A549 (cell line): Measurements from ENCODE around the gene RHOT2. TPM values are rescaled to one million over a fixed set of nuclear protein-coding genes. Genes with fewer than 3 reads are reported as not detected.
A peak's percentile ranks its signal among the peaks of the same experiment; 100 is the strongest.

Experiments used
- ATAC-seq, 2 experiments: fragments of 200-7000 bp in 1 of 2; fragments of >200 bp in 1 of 2; cut with Nextera tagmentation in 1 of 2; cut with Tn5 transposase in 1 of 2; 3 replicates each; pipeline versions ENCODE4 v1.8.0 to v1.9.1; 2018 to 2020; ENCODE audit warnings: mild to moderate bottlenecking in 1 of 2, moderate library complexity in 1 of 2
- CTCF ChIA-PET: fragments of 300-600 bp; sonication (Branson Sonifier 250); formaldehyde crosslinking; extraction: SDS; loops from one replicate; lab custom pipeline; 2021; ENCODE audit warnings: antibody characterized with exemption, inconsistent platforms; lab: Yijun Ruan, JAX
- POLR2A ChIA-PET: fragments of 350-600 bp; formaldehyde crosslinking; extraction: SDS; loops from one replicate; lab custom pipeline; 2021; ENCODE audit warnings: antibody characterized with exemption, inconsistent platforms; lab: Yijun Ruan, JAX
- DNase-seq, 2 experiments: peaks; one replicate each; pipeline versions ENCODE4 v3.0.0 to v3.0.0-alpha.2; 2011 to 2016; ENCODE audit warnings: low read depth in 1 of 2, low spot score in 1 of 2
- FAIRE-seq: peaks from 2 replicates; lab custom pipeline; 2011; peaks lifted over from hg19 to GRCh38; lab: Jason Lieb, UNC
- H3K27ac ChIP-seq, 2 experiments: fragments of >200 bp; sonication (Bioruptor Twin); formaldehyde crosslinking; 3 replicates each; pipeline ENCODE4 v1.5.1; 2016 to 2017
- H3K4me1 ChIP-seq: fragments of >200 bp; sonication (Bioruptor Twin); formaldehyde crosslinking; 3 replicates; pipeline ENCODE4 v1.6.1; 2016
- H3K4me2 ChIP-seq: fragments of >200 bp; sonication (Bioruptor Twin); formaldehyde crosslinking; 3 replicates; pipeline ENCODE4 v1.6.1; 2016
- H3K4me3 ChIP-seq: fragments of >200 bp; sonication (Bioruptor Twin); formaldehyde crosslinking; 3 replicates; pipeline ENCODE4 v1.5.1; 2016
- H3K9me3 ChIP-seq: fragments of >200 bp; sonication (Bioruptor Twin); formaldehyde crosslinking; 3 replicates; pipeline ENCODE4 v1.6.1; 2016
- CBX2 ChIP-seq: fragments of 200-600 bp; sonication (generic); IDR thresholded peaks from 2 replicates; pipeline ENCODE4 v1.6.1; 2016; ENCODE audit warnings: low read depth, mild to moderate bottlenecking, borderline replicate concordance
- CHD4 ChIP-seq: fragments of 200-600 bp; sonication (generic); IDR thresholded peaks from 2 replicates; pipeline ENCODE4 v1.6.1; 2016; ENCODE audit warnings: antibody characterized with exemption, mild to moderate bottlenecking, borderline replicate concordance
- CTCF ChIP-seq: fragments of >200 bp; sonication (Bioruptor Twin); formaldehyde crosslinking; IDR thresholded peaks from 3 replicates; pipeline ENCODE4 v1.5.1; 2016
- EP300 ChIP-seq, 2 experiments: fragments of >200 bp; sonication (Bioruptor Twin); formaldehyde crosslinking; IDR thresholded peaks; 2 replicates in 1 of 2; 3 replicates in 1 of 2; pipeline ENCODE4 v1.6.1; 2016 to 2017
- ESRRA ChIP-seq: fragments of 150-350 bp; IDR thresholded peaks from 2 replicates; pipeline ENCODE4 v1.6.1; 2014; ENCODE audit warnings: mild to moderate bottlenecking, low read length, borderline replicate concordance
- FOSB ChIP-seq: fragments of 250-450 bp; sonication (Bioruptor Pico); IDR thresholded peaks from 2 replicates; pipeline ENCODE4 v1.5.0; 2020; ENCODE audit warnings: mild to moderate bottlenecking, moderate library complexity
- HOXB13 ChIP-seq: fragments of 250-450 bp; sonication (Bioruptor Pico); IDR thresholded peaks from 2 replicates; pipeline ENCODE4 v1.5.0; 2020; ENCODE audit warnings: low read depth, mild to moderate bottlenecking, moderate library complexity
- KDM1A ChIP-seq: fragments of 200-600 bp; sonication (generic); IDR thresholded peaks from 2 replicates; pipeline ENCODE4 v1.6.1; 2016; ENCODE audit warnings: low read depth, mild to moderate bottlenecking
- KDM5A ChIP-seq: fragments of 200-600 bp; sonication (generic); IDR thresholded peaks from 2 replicates; pipeline ENCODE4 v1.6.1; 2016; ENCODE audit warnings: antibody characterized with exemption, mild to moderate bottlenecking
- MAX ChIP-seq: IDR thresholded peaks from 2 replicates; pipeline ENCODE4 v1.6.1; 2012
- NPAS2 ChIP-seq: fragments of 250-450 bp; sonication (Bioruptor Pico); IDR thresholded peaks from 2 replicates; pipeline ENCODE4 v1.8.0; 2022; ENCODE audit warnings: mild to moderate bottlenecking, moderate library complexity, borderline replicate concordance
- NR3C1 ChIP-seq: fragments of >200 bp; sonication (Bioruptor Twin); formaldehyde crosslinking; IDR thresholded peaks from 3 replicates; pipeline ENCODE4 v1.6.1; 2017
- PHF8 ChIP-seq: fragments of 200-600 bp; sonication (generic); IDR thresholded peaks from 2 replicates; pipeline ENCODE4 v1.6.1; 2016; ENCODE audit warnings: low read depth, mild to moderate bottlenecking, antibody characterized with exemption, moderate library complexity, borderline replicate concordance
- POLR2AphosphoS2 ChIP-seq: conservative IDR thresholded peaks from 2 replicates; pipeline ENCODE4 v1.6.1; 2012; ENCODE audit warnings: low read length, improper control_type of control experiment, inconsistent platforms
- REST ChIP-seq: fragments of 200-600 bp; sonication (generic); IDR thresholded peaks from 2 replicates; pipeline ENCODE4 v1.6.1; 2016; ENCODE audit warnings: antibody characterized with exemption, mild to moderate bottlenecking, moderate library complexity
- SMC3 ChIP-seq: fragments of >200 bp; sonication (Bioruptor Twin); formaldehyde crosslinking; IDR thresholded peaks from 3 replicates; pipeline ENCODE4 v1.6.1; 2018; ENCODE audit warnings: inconsistent platforms
- SREBF2 ChIP-seq: fragments of 450-650 bp; IDR thresholded peaks from 2 replicates; pipeline ENCODE4 v1.6.1; 2014; ENCODE audit warnings: mild to moderate bottlenecking, moderate library complexity
- TFCP2L1 ChIP-seq: fragments of 250-450 bp; sonication (Bioruptor Pico); IDR thresholded peaks from 2 replicates; pipeline ENCODE4 v1.5.0; 2021; ENCODE audit warnings: mild to moderate bottlenecking
- ZFP36 ChIP-seq: fragments of 450-650 bp; IDR thresholded peaks from 2 replicates; pipeline ENCODE4 v1.6.1; 2014; ENCODE audit warnings: borderline replicate concordance; ENCODE audit not compliant: partially characterized antibody
- ZSCAN20 ChIP-seq: fragments of 250-450 bp; sonication (Bioruptor Pico); IDR thresholded peaks from 2 replicates; pipeline ENCODE4 v1.8.0; 2022; ENCODE audit warnings: mild to moderate bottlenecking, moderate library complexity
- WGBS: methylation state at CpG from one replicate; pipeline ENCODE4 v1.1.6; 2017; ENCODE audit errors: missing lambda C conversion rate; 5-methylcytosine and 5-hydroxymethylcytosine counted together
- polyA plus RNA-seq, 4 experiments: library from polyadenylated mRNA; depleted of rRNA in 3 of 4; stranded (reverse); fragments of >200 nt; fragmentation: RNase III in 1 of 4; extraction: RNeasy Plus Mini Kit Qiagen cat#74134 plus additional on column Dnase treatment in 1 of 4; gene quantifications; 2 replicates in 3 of 4; 3 replicates in 1 of 4; pipeline ENCODE4 v1.2.3, GENCODE V29; 2011 to 2017

Gene RHOT2
- polyA plus RNA-seq, 2 of the 4 experiments (the other 2 are of a cell fraction): 38.0 to 83.1 TPM

GRCh38 chr16:661184-661821, 6.6 kb upstream of the RHOT2 start:
- H3K4me1 ChIP-seq: peaks cover 14% of the 10 kb centered on the region
- H3K4me3 ChIP-seq: no peak overlapping the region
- peak overlapping the region; percentile 70 for H3K4me2 ChIP-seq
- ATAC-seq: peak; percentile 9 to 14; a peak in 3 of 6 replicates
- peak overlapping the region; percentile 71 to 87; a peak in 5 of 6 replicates for H3K27ac ChIP-seq
- FAIRE-seq: no peak
- H3K9me3 ChIP-seq: no peaks in the 10 kb centered on the region
- no peak for DNase-seq
- POLR2A ChIA-PET: interaction anchor here (1.0 kb wide), 1 partner anchor 32 kb away, joined by 3 read pairs; no protein-coding TSS in a partner anchor
- no peak for TF ChIP-seq EP300 (IDR thresholded peaks at IDR 0.05)
- TF ChIP-seq ZSCAN20 (CRISPR knock-in tag): no peak
- TF ChIP-seq SREBF2: no peak
- no peak for TF ChIP-seq PHF8
- TF ChIP-seq CTCF: no peak
- no peak for TF ChIP-seq ZFP36
- TF ChIP-seq NR3C1: no peak
- TF ChIP-seq FOSB (CRISPR knock-in tag): no peak
- TF ChIP-seq MAX: no peak
- no peak for TF ChIP-seq CBX2
- TF ChIP-seq KDM1A: no peak
- CTCF ChIA-PET: interaction anchor here (0.6 to 13.5 kb wide), 28 partner anchors 9 to 269 kb away, joined by 3 to 105 read pairs (median 8); partner anchors contain the start of genes MCRIP2, METTL26, RHBDL1 and WDR90
- WGBS: 68% methylated on average over 31 of the region's 35 CpGs

GRCh38 chr16:662095-662494, 5.8 kb upstream of the RHOT2 start:
- no peaks in the 10 kb centered on the region for H3K9me3 ChIP-seq
- WGBS: no CpG with 5 or more reads among the region's 19 CpGs
- ChIA-PET POLR2A (no interaction called here), CTCF (interaction anchor here (0.8 to 13.5 kb wide), 16 partner anchors 9 to 123 kb away, joined by 3 to 105 read pairs (median 6); partner anchors contain the start of genes METTL26, RHBDL1 and WDR90)
- DNase-seq: no peak
- TF ChIP-seq POLR2AphosphoS2 (no peak), SMC3 (no peak), TFCP2L1 (CRISPR knock-in tag) (no peak), REST (no peak), CHD4 (no peak), PHF8 (no peak), KDM1A (no peak)
- no peak for FAIRE-seq
- H3K4me1 ChIP-seq: peaks cover 14% of the 10 kb centered on the region
- no peak overlapping the region for H3K4me2 ChIP-seq
- no peak overlapping the region for H3K4me3 ChIP-seq
- no peak overlapping the region for H3K27ac ChIP-seq
- ATAC-seq: no peak

GRCh38 chr16:662597-662996, 5.3 kb upstream of the RHOT2 start:
- POLR2A ChIA-PET: no interaction called here
- Histone ChIP-seq H3K4me1 (peaks cover 18% of the 10 kb centered on the region), H3K27ac (no peak overlapping the region), H3K9me3 (no peaks in the 10 kb centered on the region), H3K4me3 (no peak overlapping the region)
- 93% methylated on average over 21 of the region's 21 CpGs for WGBS
- no peak for ATAC-seq
- TF ChIP-seq REST (no peak), NPAS2 (no peak), HOXB13 (CRISPR knock-in tag) (no peak), SREBF2 (no peak), KDM5A (no peak), ESRRA (no peak), SMC3 (no peak)
- TF ChIP-seq, all 56 proteins: peak for 0
- DNase-seq (no peak), FAIRE-seq (no peak)
- CTCF ChIA-PET: interaction anchor here (0.8 to 13.5 kb wide), 12 partner anchors 10 to 81 kb away, joined by 3 to 105 read pairs (median 4); partner anchors contain the start of genes RHBDL1 and WDR90
- H3K4me2 ChIP-seq: no peak overlapping the region
